SK-N-SH treated with all-trans-retinoic acid at 6 μM for 48 hours (cell line): Measurements from ENCODE around the gene CEP350.

Experiments
- ATAC-seq: fragments of 200-7000 bp; cut with Tn5 transposase; 3 replicates; pipeline ENCODE4 v1.9.1; 2020; ENCODE audit warnings: mild to moderate bottlenecking, moderate library complexity
- BACH2 ChIP-seq: fragments of 250-450 bp; sonication (Bioruptor Pico); IDR thresholded peaks from 2 replicates; pipeline ENCODE4 v1.9.0; 2021; ENCODE audit warnings: mild to moderate bottlenecking, borderline replicate concordance
- CREB5 ChIP-seq: fragments of 250-450 bp; sonication (Bioruptor Pico); IDR thresholded peaks from 2 replicates; pipeline ENCODE4 v1.5.1; 2020; ENCODE audit warnings: low read depth, mild to moderate bottlenecking, moderate library complexity
- CSDC2 ChIP-seq: fragments of 250-450 bp; sonication (Bioruptor Pico); IDR thresholded peaks from 2 replicates; pipeline ENCODE4 v1.5.0; 2020; ENCODE audit warnings: mild to moderate bottlenecking, moderate library complexity
- CSRNP3 ChIP-seq: fragments of 250-450 bp; sonication (Bioruptor Pico); IDR thresholded peaks from 2 replicates; pipeline ENCODE4 v1.5.1; 2021; ENCODE audit warnings: mild to moderate bottlenecking, moderate library complexity
- ESRRG ChIP-seq: fragments of 250-450 bp; sonication (Bioruptor Pico); IDR thresholded peaks from 2 replicates; pipeline ENCODE4 v1.6.1; 2021; ENCODE audit warnings: mild to moderate bottlenecking
- GLIS3 ChIP-seq: fragments of 250-450 bp; sonication (Bioruptor Pico); IDR thresholded peaks from 2 replicates; pipeline ENCODE4 v1.5.0; 2020; ENCODE audit warnings: mild to moderate bottlenecking, moderate library complexity
- ISL1 ChIP-seq: fragments of 250-450 bp; sonication (Bioruptor Pico); IDR thresholded peaks from 2 replicates; pipeline ENCODE4 v2.1.2; 2022; ENCODE audit warnings: mild to moderate bottlenecking, moderate library complexity
- OSR1 ChIP-seq: fragments of 250-450 bp; sonication (Bioruptor Pico); IDR thresholded peaks from 2 replicates; pipeline ENCODE4 v1.8.0; 2022; ENCODE audit warnings: moderate library complexity, mild to moderate bottlenecking, inconsistent platforms
- PATZ1 ChIP-seq: fragments of 250-450 bp; sonication (Bioruptor Pico); IDR thresholded peaks from 2 replicates; pipeline ENCODE4 v1.8.0; 2020; ENCODE audit warnings: mild to moderate bottlenecking, moderate library complexity, borderline replicate concordance
- POU6F1 ChIP-seq: fragments of 250-450 bp; sonication (Bioruptor Pico); IDR thresholded peaks from 2 replicates; pipeline ENCODE4 v1.8.0; 2021; ENCODE audit warnings: low read depth, mild to moderate bottlenecking, moderate library complexity, borderline replicate concordance
- PPARA ChIP-seq: fragments of 250-450 bp; sonication (Bioruptor Pico); IDR thresholded peaks from 2 replicates; pipeline ENCODE4 v1.5.0; 2020; ENCODE audit warnings: mild to moderate bottlenecking, borderline replicate concordance
- RARB ChIP-seq: fragments of 250-450 bp; sonication (Bioruptor Pico); IDR thresholded peaks from 2 replicates; pipeline ENCODE4 v1.8.0; 2021; ENCODE audit warnings: mild to moderate bottlenecking, moderate library complexity
- SNAI2 ChIP-seq: fragments of 250-450 bp; sonication (Bioruptor Pico); IDR thresholded peaks from 2 replicates; pipeline ENCODE4 v1.5.0; 2020; ENCODE audit warnings: mild to moderate bottlenecking, moderate library complexity
- TCF4 ChIP-seq: fragments of 250-450 bp; sonication (Bioruptor Pico); IDR thresholded peaks from 2 replicates; pipeline ENCODE4 v1.8.0; 2021; ENCODE audit warnings: mild to moderate bottlenecking, moderate library complexity, borderline replicate concordance
- TOX ChIP-seq: fragments of 250-450 bp; sonication (Bioruptor Pico); IDR thresholded peaks from 2 replicates; pipeline ENCODE4 v1.8.0; 2021; ENCODE audit warnings: mild to moderate bottlenecking, moderate library complexity, borderline replicate concordance
- TSHZ2 ChIP-seq: fragments of 250-450 bp; sonication (Bioruptor Pico); IDR thresholded peaks from 2 replicates; pipeline ENCODE4 v1.5.0; 2020; ENCODE audit warnings: mild to moderate bottlenecking, moderate library complexity
- ZC3H10 ChIP-seq: fragments of 250-450 bp; sonication (Bioruptor Pico); IDR thresholded peaks from 2 replicates; pipeline ENCODE4 v1.5.1; 2021; ENCODE audit warnings: mild to moderate bottlenecking, moderate library complexity
- ZFP3 ChIP-seq: fragments of 250-450 bp; sonication (Bioruptor Pico); IDR thresholded peaks from 2 replicates; pipeline ENCODE4 v1.5.0; 2020; ENCODE audit warnings: mild to moderate bottlenecking, moderate library complexity
- ZFP30 ChIP-seq: fragments of 450-650 bp; formaldehyde crosslinking; IDR thresholded peaks from 2 replicates; pipeline ENCODE4 v1.5.0; 2022; ENCODE audit warnings: mild to moderate bottlenecking, moderate library complexity
- ZNF565 ChIP-seq: fragments of 450-650 bp; formaldehyde crosslinking; conservative IDR thresholded peaks from 2 replicates; pipeline ENCODE4 v1.5.0; 2020; ENCODE audit warnings: low read depth, mild to moderate bottlenecking, moderate library complexity
- ZNF70 ChIP-seq: fragments of 450-650 bp; formaldehyde crosslinking; IDR thresholded peaks from 2 replicates; pipeline ENCODE4 v1.5.0; 2020; ENCODE audit warnings: mild to moderate bottlenecking, moderate library complexity
- ZNF8 ChIP-seq: fragments of 450-650 bp; formaldehyde crosslinking; IDR thresholded peaks from 2 replicates; pipeline ENCODE4 v1.5.0; 2020; ENCODE audit warnings: mild to moderate bottlenecking, moderate library complexity

The CEP350 gene

GRCh38 chr1:179921472-179921871 lies 33.1 kb upstream of the CEP350 start:
- no peak; the same call in 2 of the 3 replicates for ATAC-seq
- no peak for TF ChIP-seq ZFP3
- no peak for TF ChIP-seq RARB (CRISPR knock-in tag)
- TF ChIP-seq ZNF565 (CRISPR knock-in tag): no peak
- TF ChIP-seq ISL1 (CRISPR knock-in tag): no peak
- TF ChIP-seq BACH2 (CRISPR knock-in tag): no peak
- no peak for TF ChIP-seq ESRRG
- TF ChIP-seq TCF4 (CRISPR knock-in tag): no peak
- no peak for TF ChIP-seq SNAI2 (CRISPR knock-in tag)
- TF ChIP-seq GLIS3 (CRISPR knock-in tag): no peak
- TF ChIP-seq TOX (CRISPR knock-in tag): no peak
- no peak for TF ChIP-seq PATZ1 (CRISPR knock-in tag)
- TF ChIP-seq CSRNP3 (CRISPR knock-in tag): no peak
- TF ChIP-seq CSDC2 (CRISPR knock-in tag): no peak
- TF ChIP-seq PPARA (CRISPR knock-in tag): no peak
- no peak for TF ChIP-seq OSR1 (CRISPR knock-in tag)
- TF ChIP-seq TSHZ2 (CRISPR knock-in tag): no peak
- TF ChIP-seq ZNF8 (CRISPR knock-in tag): no peak

- TF ChIP-seq SNAI2 (CRISPR knock-in tag): no peak
- no peak for TF ChIP-seq ISL1 (CRISPR knock-in tag)
- TF ChIP-seq RARB (CRISPR knock-in tag): no peak
- no peak for TF ChIP-seq CREB5
- no peak for TF ChIP-seq CSRNP3 (CRISPR knock-in tag)
- TF ChIP-seq POU6F1 (CRISPR knock-in tag): no peak
- TF ChIP-seq CSDC2 (CRISPR knock-in tag): no peak
- TF ChIP-seq ZFP30 (CRISPR knock-in tag): no peak
- no peak for TF ChIP-seq PATZ1 (CRISPR knock-in tag)
- no peak for TF ChIP-seq OSR1 (CRISPR knock-in tag)
- TF ChIP-seq GLIS3 (CRISPR knock-in tag): no peak
- TF ChIP-seq ZNF70: no peak
- TF ChIP-seq ZC3H10: no peak
- no peak for TF ChIP-seq TCF4 (CRISPR knock-in tag)
- TF ChIP-seq ZNF8 (CRISPR knock-in tag): no peak
- no peak for TF ChIP-seq BACH2 (CRISPR knock-in tag)
- no peak for TF ChIP-seq ZFP3
- TF ChIP-seq, all 23 proteins: peak for 0
- ATAC-seq: no peak; the same call in 2 of the 3 replicates
These were observed 32.4 kb upstream of the CEP350 start for GRCh38 chr1:179921981-179922872.
